ENCODE data around the gene TST. TPM values are rescaled to one million over a fixed set of nuclear protein-coding genes. Genes with fewer than 3 reads are reported as not detected.

Gene TST
- total and polyA plus RNA-seq, 9 of the 15 experiments (the other 6 are each of a cell fraction or from before 2014, with no cell fraction given), result 1.4 to 26.9 (median 12.4) TPM

DNA sequence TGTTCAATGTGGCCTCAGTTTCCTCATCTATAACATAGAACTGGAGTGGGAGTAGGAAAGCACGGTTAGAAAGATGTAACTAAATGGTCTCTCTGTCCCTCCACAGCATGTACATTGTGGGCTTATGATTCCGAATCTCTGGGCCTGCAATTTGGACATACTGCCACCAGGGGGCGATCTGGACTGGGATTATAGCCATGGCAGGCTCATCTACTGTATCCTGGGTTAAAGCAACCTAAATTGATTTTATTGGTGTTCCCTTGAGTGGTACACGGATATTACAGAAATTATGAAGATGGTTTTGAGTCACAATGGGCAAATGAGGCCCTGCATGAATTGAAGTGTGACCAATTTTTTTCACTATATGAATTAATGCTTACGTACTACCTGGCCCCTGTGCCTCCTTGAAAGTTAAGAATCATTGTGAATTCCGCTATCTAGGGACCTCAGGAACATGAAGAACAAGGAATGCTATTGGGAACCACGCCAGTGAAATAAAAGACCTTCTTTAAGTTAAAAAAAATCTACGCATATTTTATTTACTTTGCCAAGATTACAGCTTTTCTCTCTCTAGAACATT lies 32.9 kb downstream of the TST start (continued):
- TF ChIP-seq, protein P1, sequence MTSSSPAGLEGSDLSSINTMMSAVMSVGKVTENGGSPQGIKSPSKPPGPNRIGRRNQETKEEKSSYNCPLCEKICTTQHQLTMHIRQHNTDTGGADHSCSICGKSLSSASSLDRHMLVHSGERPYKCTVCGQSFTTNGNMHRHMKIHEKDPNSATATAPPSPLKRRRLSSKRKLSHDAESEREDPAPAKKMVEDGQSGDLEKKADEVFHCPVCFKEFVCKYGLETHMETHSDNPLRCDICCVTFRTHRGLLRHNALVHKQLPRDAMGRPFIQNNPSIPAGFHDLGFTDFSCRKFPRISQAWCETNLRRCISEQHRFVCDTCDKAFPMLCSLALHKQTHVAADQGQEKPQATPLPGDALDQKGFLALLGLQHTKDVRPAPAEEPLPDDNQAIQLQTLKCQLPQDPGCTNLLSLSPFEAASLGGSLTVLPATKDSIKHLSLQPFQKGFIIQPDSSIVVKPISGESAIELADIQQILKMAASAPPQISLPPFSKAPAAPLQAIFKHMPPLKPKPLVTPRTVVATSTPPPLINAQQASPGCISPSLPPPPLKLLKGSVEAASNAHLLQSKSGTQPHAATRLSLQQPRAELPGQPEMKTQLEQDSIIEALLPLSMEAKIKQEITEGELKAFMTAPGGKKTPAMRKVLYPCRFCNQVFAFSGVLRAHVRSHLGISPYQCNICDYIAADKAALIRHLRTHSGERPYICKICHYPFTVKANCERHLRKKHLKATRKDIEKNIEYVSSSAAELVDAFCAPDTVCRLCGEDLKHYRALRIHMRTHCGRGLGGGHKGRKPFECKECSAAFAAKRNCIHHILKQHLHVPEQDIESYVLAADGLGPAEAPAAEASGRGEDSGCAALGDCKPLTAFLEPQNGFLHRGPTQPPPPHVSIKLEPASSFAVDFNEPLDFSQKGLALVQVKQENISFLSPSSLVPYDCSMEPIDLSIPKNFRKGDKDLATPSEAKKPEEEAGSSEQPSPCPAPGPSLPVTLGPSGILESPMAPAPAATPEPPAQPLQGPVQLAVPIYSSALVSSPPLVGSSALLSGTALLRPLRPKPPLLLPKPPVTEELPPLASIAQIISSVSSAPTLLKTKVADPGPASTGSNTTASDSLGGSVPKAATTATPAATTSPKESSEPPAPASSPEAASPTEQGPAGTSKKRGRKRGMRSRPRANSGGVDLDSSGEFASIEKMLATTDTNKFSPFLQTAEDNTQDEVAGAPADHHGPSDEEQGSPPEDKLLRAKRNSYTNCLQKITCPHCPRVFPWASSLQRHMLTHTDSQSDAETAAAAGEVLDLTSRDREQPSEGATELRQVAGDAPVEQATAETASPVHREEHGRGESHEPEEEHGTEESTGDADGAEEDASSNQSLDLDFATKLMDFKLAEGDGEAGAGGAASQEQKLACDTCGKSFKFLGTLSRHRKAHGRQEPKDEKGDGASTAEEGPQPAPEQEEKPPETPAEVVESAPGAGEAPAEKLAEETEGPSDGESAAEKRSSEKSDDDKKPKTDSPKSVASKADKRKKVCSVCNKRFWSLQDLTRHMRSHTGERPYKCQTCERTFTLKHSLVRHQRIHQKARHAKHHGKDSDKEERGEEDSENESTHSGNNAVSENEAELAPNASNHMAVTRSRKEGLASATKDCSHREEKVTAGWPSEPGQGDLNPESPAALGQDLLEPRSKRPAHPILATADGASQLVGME (CRISPR knock-in tag; IDR thresholded peaks at IDR 0.05), result no peak
- TF ChIP-seq CEBPG (CRISPR knock-in tag; IDR thresholded peaks at IDR 0.05) (no peak), CEBPG (tag; conservative IDR thresholded peaks at IDR 0.05 in 1 of 2, IDR thresholded peaks at IDR 0.05 in 1 of 2) (no peak), BCOR (IDR thresholded peaks at IDR 0.05) (peak; percentile 34; the same call in 1 of the 2 replicates), CBX1 (IDR thresholded peaks at IDR 0.05; ENCODE audit: low read depth) (peak; percentile 40; the same call in 1 of the 2 replicates)
- TF ChIP-seq, protein P2, sequence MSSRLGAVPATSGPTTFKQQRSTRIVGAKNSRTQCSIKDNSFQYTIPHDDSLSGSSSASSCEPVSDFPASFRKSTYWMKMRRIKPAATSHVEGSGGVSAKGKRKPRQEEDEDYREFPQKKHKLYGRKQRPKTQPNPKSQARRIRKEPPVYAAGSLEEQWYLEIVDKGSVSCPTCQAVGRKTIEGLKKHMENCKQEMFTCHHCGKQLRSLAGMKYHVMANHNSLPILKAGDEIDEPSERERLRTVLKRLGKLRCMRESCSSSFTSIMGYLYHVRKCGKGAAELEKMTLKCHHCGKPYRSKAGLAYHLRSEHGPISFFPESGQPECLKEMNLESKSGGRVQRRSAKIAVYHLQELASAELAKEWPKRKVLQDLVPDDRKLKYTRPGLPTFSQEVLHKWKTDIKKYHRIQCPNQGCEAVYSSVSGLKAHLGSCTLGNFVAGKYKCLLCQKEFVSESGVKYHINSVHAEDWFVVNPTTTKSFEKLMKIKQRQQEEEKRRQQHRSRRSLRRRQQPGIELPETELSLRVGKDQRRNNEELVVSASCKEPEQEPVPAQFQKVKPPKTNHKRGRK (tag; IDR thresholded peaks at IDR 0.05), result no peak
- TF ChIP-seq, protein P3, sequence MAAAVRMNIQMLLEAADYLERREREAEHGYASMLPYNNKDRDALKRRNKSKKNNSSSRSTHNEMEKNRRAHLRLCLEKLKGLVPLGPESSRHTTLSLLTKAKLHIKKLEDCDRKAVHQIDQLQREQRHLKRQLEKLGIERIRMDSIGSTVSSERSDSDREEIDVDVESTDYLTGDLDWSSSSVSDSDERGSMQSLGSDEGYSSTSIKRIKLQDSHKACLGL (CRISPR knock-in tag; IDR thresholded peaks at IDR 0.05; ENCODE audit: borderline replicate concordance, poor library complexity, severe bottlenecking), result no peak
- TF ChIP-seq, protein P4, sequence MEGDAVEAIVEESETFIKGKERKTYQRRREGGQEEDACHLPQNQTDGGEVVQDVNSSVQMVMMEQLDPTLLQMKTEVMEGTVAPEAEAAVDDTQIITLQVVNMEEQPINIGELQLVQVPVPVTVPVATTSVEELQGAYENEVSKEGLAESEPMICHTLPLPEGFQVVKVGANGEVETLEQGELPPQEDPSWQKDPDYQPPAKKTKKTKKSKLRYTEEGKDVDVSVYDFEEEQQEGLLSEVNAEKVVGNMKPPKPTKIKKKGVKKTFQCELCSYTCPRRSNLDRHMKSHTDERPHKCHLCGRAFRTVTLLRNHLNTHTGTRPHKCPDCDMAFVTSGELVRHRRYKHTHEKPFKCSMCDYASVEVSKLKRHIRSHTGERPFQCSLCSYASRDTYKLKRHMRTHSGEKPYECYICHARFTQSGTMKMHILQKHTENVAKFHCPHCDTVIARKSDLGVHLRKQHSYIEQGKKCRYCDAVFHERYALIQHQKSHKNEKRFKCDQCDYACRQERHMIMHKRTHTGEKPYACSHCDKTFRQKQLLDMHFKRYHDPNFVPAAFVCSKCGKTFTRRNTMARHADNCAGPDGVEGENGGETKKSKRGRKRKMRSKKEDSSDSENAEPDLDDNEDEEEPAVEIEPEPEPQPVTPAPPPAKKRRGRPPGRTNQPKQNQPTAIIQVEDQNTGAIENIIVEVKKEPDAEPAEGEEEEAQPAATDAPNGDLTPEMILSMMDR (IDR thresholded peaks at IDR 0.05 in 2 of 3, conservative IDR thresholded peaks at IDR 0.05 in 1 of 3; ENCODE audit: insufficient read depth in 2 of 3, low read depth in 1 of 3, low read length in 3 of 3), result peak; percentile 55 to 83 (median 66)

Measured in K562 (cell line).